Measurements from ENCODE around the gene GPR4. TPM values are rescaled to one million over a fixed set of nuclear protein-coding genes. Genes with fewer than 3 reads are reported as not detected.

The GPR4 gene
- total RNA-seq, 1 experiment from 2014 or later = not detected

- intact Hi-C loops (cut with micrococcal nuclease; ENCODE audit: unreplicated experiment) = no loop called here
These were observed 45.2 kb downstream of the GPR4 start for GRCh38 chr19:45556835-45557234.

GRCh38 chr19:45554481-45554880 lies 47.5 kb downstream of the GPR4 start:
- H3K36me3 ChIP-seq (ENCODE audit: insufficient read depth, low read length, poor library complexity, severe bottlenecking) = no peaks in the 10 kb centered on the region
- H3K9me3 ChIP-seq (ENCODE audit: low read depth, low read length, poor library complexity, severe bottlenecking) = no peaks in the 10 kb centered on the region
- intact Hi-C loops (cut with micrococcal nuclease; ENCODE audit: unreplicated experiment) = no loop called here
- H3K4me1 ChIP-seq (ENCODE audit: insufficient read depth, low read length, poor library complexity, severe bottlenecking) = no peaks in the 10 kb centered on the region
- ChIA-PET CTCF (no interaction called here), POLR2A (ENCODE audit: low non-redundant PET) (no interaction called here)
- no peak overlapping the region for H3K4me3 ChIP-seq (ENCODE audit: low read depth, low read length, poor library complexity, severe bottlenecking)
- no peaks in the 10 kb centered on the region for H3K27me3 ChIP-seq (replicated peaks; ENCODE audit: insufficient read depth, low read depth, low read length, poor library complexity)
- no peak for DNase-seq (ENCODE audit: low spot score)
- BruUV-seq (replicated peaks) = no TSS peak
- no peak overlapping the region for H3K27ac ChIP-seq (ENCODE audit: low read depth, low read length, poor library complexity, severe bottlenecking)
- TF ChIP-seq, protein P1, sequence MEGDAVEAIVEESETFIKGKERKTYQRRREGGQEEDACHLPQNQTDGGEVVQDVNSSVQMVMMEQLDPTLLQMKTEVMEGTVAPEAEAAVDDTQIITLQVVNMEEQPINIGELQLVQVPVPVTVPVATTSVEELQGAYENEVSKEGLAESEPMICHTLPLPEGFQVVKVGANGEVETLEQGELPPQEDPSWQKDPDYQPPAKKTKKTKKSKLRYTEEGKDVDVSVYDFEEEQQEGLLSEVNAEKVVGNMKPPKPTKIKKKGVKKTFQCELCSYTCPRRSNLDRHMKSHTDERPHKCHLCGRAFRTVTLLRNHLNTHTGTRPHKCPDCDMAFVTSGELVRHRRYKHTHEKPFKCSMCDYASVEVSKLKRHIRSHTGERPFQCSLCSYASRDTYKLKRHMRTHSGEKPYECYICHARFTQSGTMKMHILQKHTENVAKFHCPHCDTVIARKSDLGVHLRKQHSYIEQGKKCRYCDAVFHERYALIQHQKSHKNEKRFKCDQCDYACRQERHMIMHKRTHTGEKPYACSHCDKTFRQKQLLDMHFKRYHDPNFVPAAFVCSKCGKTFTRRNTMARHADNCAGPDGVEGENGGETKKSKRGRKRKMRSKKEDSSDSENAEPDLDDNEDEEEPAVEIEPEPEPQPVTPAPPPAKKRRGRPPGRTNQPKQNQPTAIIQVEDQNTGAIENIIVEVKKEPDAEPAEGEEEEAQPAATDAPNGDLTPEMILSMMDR (conservative IDR thresholded peaks at IDR 0.05; ENCODE audit: low read depth, low read length) = no peak
- no peak for TF ChIP-seq EZH2 (IDR thresholded peaks at IDR 0.05; ENCODE audit: borderline replicate concordance, low read depth, low read length, poor library complexity, severe bottlenecking)

More at GRCh38 chr19:45556835-45557234, 45.2 kb downstream of the GPR4 start:
- H3K4me1 ChIP-seq (ENCODE audit: insufficient read depth, low read length, poor library complexity, severe bottlenecking) = no peaks in the 10 kb centered on the region
- no TSS peak for BruUV-seq (replicated peaks)
- H3K27ac ChIP-seq (ENCODE audit: low read depth, low read length, poor library complexity, severe bottlenecking) = no peak overlapping the region
- ChIA-PET CTCF (no interaction called here), POLR2A (ENCODE audit: low non-redundant PET) (no interaction called here)
- no peak for TF ChIP-seq EZH2 (IDR thresholded peaks at IDR 0.05; ENCODE audit: borderline replicate concordance, low read depth, low read length, poor library complexity, severe bottlenecking)
- TF ChIP-seq, protein P1 (conservative IDR thresholded peaks at IDR 0.05; ENCODE audit: low read depth, low read length) = no peak
- no peak overlapping the region for H3K4me3 ChIP-seq (ENCODE audit: low read depth, low read length, poor library complexity, severe bottlenecking)
- no peaks in the 10 kb centered on the region for H3K9me3 ChIP-seq (ENCODE audit: low read depth, low read length, poor library complexity, severe bottlenecking)
- DNase-seq (ENCODE audit: low spot score) = no peak
- H3K36me3 ChIP-seq (ENCODE audit: insufficient read depth, low read length, poor library complexity, severe bottlenecking) = no peaks in the 10 kb centered on the region
- no peaks in the 10 kb centered on the region for H3K27me3 ChIP-seq (replicated peaks; ENCODE audit: insufficient read depth, low read depth, low read length, poor library complexity)

DNA sequence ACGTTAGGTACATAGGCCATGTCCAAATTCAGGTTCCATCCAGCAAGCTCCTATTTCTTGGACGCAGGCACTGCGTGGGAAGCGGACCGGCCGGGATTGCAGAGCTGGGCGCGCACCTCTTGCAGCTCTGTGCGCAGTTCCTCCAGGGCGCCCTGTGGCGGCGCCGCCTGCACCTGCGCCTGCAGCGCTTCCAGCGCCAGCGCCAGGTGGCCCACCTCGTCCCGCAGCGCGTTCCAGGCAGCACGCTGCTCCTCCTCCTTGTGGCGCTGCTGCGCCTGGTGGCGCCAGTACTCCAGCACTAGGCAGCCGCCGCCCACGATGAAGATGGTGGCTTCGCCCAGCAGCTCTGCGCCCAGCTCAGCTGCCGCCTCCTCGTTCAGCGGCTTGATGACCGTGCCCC lies 48.5 kb downstream of the GPR4 start:
- ChIA-PET CTCF (no interaction called here), POLR2A (ENCODE audit: low non-redundant PET) (no interaction called here)

More for the DNA sequence above, 48.5 kb downstream of the GPR4 start:
- H3K4me1 ChIP-seq (ENCODE audit: insufficient read depth, low read length, poor library complexity, severe bottlenecking) = no peaks in the 10 kb centered on the region
- intact Hi-C loops (cut with micrococcal nuclease; ENCODE audit: unreplicated experiment) = no loop called here
- no peak for DNase-seq (ENCODE audit: low spot score)
- H3K4me3 ChIP-seq (ENCODE audit: low read depth, low read length, poor library complexity, severe bottlenecking) = no peak overlapping the region
- H3K36me3 ChIP-seq (ENCODE audit: insufficient read depth, low read length, poor library complexity, severe bottlenecking) = no peaks in the 10 kb centered on the region
- no TSS peak for BruUV-seq (replicated peaks)
- TF ChIP-seq EZH2 (IDR thresholded peaks at IDR 0.05; ENCODE audit: borderline replicate concordance, low read depth, low read length, poor library complexity, severe bottlenecking) = no peak
- TF ChIP-seq, protein P1 (conservative IDR thresholded peaks at IDR 0.05; ENCODE audit: low read depth, low read length) = no peak
- H3K27me3 ChIP-seq (replicated peaks; ENCODE audit: insufficient read depth, low read depth, low read length, poor library complexity) = no peaks in the 10 kb centered on the region
- no peak overlapping the region for H3K27ac ChIP-seq (ENCODE audit: low read depth, low read length, poor library complexity, severe bottlenecking)
- no peaks in the 10 kb centered on the region for H3K9me3 ChIP-seq (ENCODE audit: low read depth, low read length, poor library complexity, severe bottlenecking)

Measured in A673 (cell line).